Mucosa of descending colon (tissue), 3 donors: ENCODE data around the gene SPTBN2. TPM values are rescaled to one million over a fixed set of nuclear protein-coding genes. Genes with fewer than 3 reads are reported as not detected.
"Not testable (repeated sequence)": the region's sequence is repeated elsewhere in the genome, so short reads cannot be mapped to it uniquely, and the experiment has no call there.

ENCODE experiments used
- ATAC-seq: fragments of 200-7000 bp; cut with Tn5 transposase; one replicate; pipeline ENCODE4 v1.9.1; 2020; ENCODE audit warnings: mild to moderate bottlenecking, moderate library complexity
- DNase-seq, 3 donors: peaks; one replicate each; pipeline ENCODE4 v3.0.0-alpha.2; 2020
- H3K36me3 ChIP-seq: fragments of 200-600 bp; one replicate; pipeline ENCODE4 v1.8.0; 2021; ENCODE audit warnings: low read depth, mild to moderate bottlenecking
- H3K4me1 ChIP-seq: fragments of 200-600 bp; one replicate; pipeline ENCODE4 v1.8.0; 2021; ENCODE audit warnings: low read depth, mild to moderate bottlenecking
- H3K4me3 ChIP-seq: fragments of 200-600 bp; one replicate; pipeline ENCODE4 v1.8.0; 2021; ENCODE audit warnings: mild to moderate bottlenecking
- H3K9me3 ChIP-seq: fragments of 200-600 bp; one replicate; pipeline ENCODE4 v1.8.0; 2021; ENCODE audit warnings: mild to moderate bottlenecking
- CTCF ChIP-seq: fragments of 200-600 bp; IDR thresholded peaks from one replicate; pipeline ENCODE4 v1.8.0; 2022; ENCODE audit warnings: antibody characterized with exemption, mild to moderate bottlenecking
- intact Hi-C, 2 donors: fragments of 100-400 bp; cut with DNase I in 1 of 2; cut with micrococcal nuclease in 1 of 2; formaldehyde crosslinking; loops; one replicate each; pipeline versions ENCODE4 v1.11.0 to v1.11.1; 2022; cut with DNase I, micrococcal nuclease
- total RNA-seq, 3 donors: library from RNA; stranded (reverse); fragmentation: NEBNext Ultra II Directional in 2 of 3; extraction: Animal tissue kit (Norgen Biotek cat#: 25700) in 2 of 3; gene quantifications; one replicate each; pipeline versions ENCODE4 v1.2.1 to v1.2.4, GENCODE V29; 2021 to 2023
- donor health status: DM: no; HTN: no; CAD: no; lungs with moderate emphysema.
- donor health status: DM: no; HTN: no; CAD: no.
- donor health status: DM: no; HTN: yes; CAD: no.

The SPTBN2 gene
- total RNA-seq, 3 donors from 2014 or later = 3.7 to 10.0 (median 6.3) TPM

- no peaks in the 10 kb centered on the region for H3K36me3 ChIP-seq
- no peak overlapping the region for H3K4me3 ChIP-seq
- DNase-seq (no peak), ATAC-seq (no peak)
- H3K9me3 ChIP-seq = no peaks in the 10 kb centered on the region
- intact Hi-C loops = no loop called here
- no peak for TF ChIP-seq CTCF
- H3K4me1 ChIP-seq = no peaks in the 10 kb centered on the region
These were observed 431 bp upstream of the SPTBN2 start for GRCh38 chr11:66729447-66729846.

GRCh38 chr11:66728038-66728692 lies 851 bp downstream of the SPTBN2 start:
- Histone ChIP-seq H3K36me3 (no peaks in the 10 kb centered on the region), H3K9me3 (no peaks in the 10 kb centered on the region), H3K4me3 (no peak overlapping the region), H3K4me1 (no peaks in the 10 kb centered on the region)
- intact Hi-C loops = no loop called here
- no peak for TF ChIP-seq CTCF
- peak in 1 of 3 donors; percentile 43 for DNase-seq
- ATAC-seq = peak; percentile 56

GRCh38 chr11:66727282-66728037 lies 1.6 kb downstream of the SPTBN2 start:
- TF ChIP-seq CTCF = no peak
- ATAC-seq = peak; percentile 73
- intact Hi-C loops = no loop called here
- no peaks in the 10 kb centered on the region for H3K4me1 ChIP-seq
- DNase-seq = peak in 1 of 3 donors; percentile 59
- no peak overlapping the region for H3K4me3 ChIP-seq
- H3K9me3 ChIP-seq = no peaks in the 10 kb centered on the region
- H3K36me3 ChIP-seq = no peaks in the 10 kb centered on the region

- no peak for TF ChIP-seq CTCF
- ATAC-seq (no peak), DNase-seq (no peak)
- H3K36me3 ChIP-seq = no peaks in the 10 kb centered on the region
- H3K4me1 ChIP-seq = no peaks in the 10 kb centered on the region
- intact Hi-C loops = no loop called here
- no peaks in the 10 kb centered on the region for H3K9me3 ChIP-seq
- no peak overlapping the region for H3K4me3 ChIP-seq
These were observed 3.4 kb downstream of the SPTBN2 start for GRCh38 chr11:66725647-66726046.

GRCh38 chr11:66725114-66725513 lies 3.9 kb downstream of the SPTBN2 start:
- intact Hi-C loops = no loop called here
- Histone ChIP-seq H3K4me1 (peaks cover 3% of the 10 kb centered on the region), H3K4me3 (no peak overlapping the region), H3K36me3 (no peaks in the 10 kb centered on the region), H3K9me3 (no peaks in the 10 kb centered on the region)
- ATAC-seq (no peak), DNase-seq (no peak)
- no peak for TF ChIP-seq CTCF

GRCh38 chr11:66724167-66724566 lies 4.8 kb downstream of the SPTBN2 start:
- intact Hi-C loops, H3K9me3 ChIP-seq, H3K36me3 ChIP-seq, ATAC-seq, DNase-seq, H3K4me1 ChIP-seq, H3K4me3 ChIP-seq: not testable (repeated sequence)
